ENCODE measurements around the gene PLXNA4. TPM values are rescaled to one million over a fixed set of nuclear protein-coding genes. Genes with fewer than 3 reads are reported as not detected.
A peak's percentile ranks its signal among the peaks of the same experiment; 100 is the strongest.

The PLXNA4 gene
- total RNA-seq, 2 experiments from 2014 or later, result 0.18 to 0.70 TPM

DNA sequence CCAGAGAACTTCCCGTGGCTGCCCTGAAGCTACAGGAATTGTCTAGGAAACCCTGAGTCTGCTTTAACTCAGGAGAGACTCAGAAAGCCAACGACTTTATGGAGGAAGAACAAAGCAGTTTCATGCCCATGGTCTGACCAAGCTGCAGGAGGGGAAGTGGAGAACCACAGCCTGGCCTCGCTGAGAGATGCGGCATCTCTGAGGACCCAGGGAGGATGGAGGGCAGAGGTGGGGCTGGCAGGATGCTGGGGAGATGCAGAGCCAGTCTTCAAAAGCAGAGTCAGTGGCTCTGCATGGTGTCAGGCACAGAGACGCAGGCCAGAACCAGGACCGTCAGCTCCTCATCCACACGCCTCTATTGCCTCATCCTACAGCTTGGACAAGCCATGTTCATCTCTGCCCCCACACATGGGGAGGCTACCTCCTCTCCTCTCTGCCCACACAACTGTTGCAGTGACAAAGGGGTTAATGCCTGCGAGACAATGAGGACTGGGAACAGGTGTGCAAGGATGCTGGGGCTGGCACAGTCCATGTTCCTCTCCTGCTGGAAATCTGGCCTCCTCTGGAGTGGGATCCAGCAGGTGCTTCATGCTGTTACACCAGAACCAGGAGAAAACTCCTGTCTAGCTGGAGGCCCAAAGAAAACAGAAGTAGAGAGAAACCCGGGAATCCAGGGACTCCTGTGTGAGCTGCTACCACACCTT lies 267.0 kb downstream of the PLXNA4 start:
- no peak overlapping the region for H3K4me3 Mint-ChIP-seq
- H3K27ac Mint-ChIP-seq, result no peak overlapping the region
- H3K36me3 Mint-ChIP-seq (ENCODE audit: low read depth), result no peaks in the 10 kb centered on the region
- intact Hi-C loops (cut with micrococcal nuclease), result no loop called here
- peaks cover 13% of the 10 kb centered on the region for H3K27me3 Mint-ChIP-seq
- DNase-seq (peak; percentile 4), ATAC-seq (no peak)
- no peaks in the 10 kb centered on the region for H3K4me1 Mint-ChIP-seq (ENCODE audit: low read depth)
- TF ChIP-seq, protein P1, sequence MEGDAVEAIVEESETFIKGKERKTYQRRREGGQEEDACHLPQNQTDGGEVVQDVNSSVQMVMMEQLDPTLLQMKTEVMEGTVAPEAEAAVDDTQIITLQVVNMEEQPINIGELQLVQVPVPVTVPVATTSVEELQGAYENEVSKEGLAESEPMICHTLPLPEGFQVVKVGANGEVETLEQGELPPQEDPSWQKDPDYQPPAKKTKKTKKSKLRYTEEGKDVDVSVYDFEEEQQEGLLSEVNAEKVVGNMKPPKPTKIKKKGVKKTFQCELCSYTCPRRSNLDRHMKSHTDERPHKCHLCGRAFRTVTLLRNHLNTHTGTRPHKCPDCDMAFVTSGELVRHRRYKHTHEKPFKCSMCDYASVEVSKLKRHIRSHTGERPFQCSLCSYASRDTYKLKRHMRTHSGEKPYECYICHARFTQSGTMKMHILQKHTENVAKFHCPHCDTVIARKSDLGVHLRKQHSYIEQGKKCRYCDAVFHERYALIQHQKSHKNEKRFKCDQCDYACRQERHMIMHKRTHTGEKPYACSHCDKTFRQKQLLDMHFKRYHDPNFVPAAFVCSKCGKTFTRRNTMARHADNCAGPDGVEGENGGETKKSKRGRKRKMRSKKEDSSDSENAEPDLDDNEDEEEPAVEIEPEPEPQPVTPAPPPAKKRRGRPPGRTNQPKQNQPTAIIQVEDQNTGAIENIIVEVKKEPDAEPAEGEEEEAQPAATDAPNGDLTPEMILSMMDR (IDR thresholded peaks at IDR 0.05), result no peak
- no peaks in the 10 kb centered on the region for H3K9me3 Mint-ChIP-seq
- POLR2A ChIA-PET, result no interaction called here
- CTCF ChIA-PET, result interaction anchor here (2.2 to 2.3 kb wide), 2 partner anchors 9 to 271 kb away, joined by 8 to 10 read pairs; no protein-coding TSS in a partner anchor

DNA sequence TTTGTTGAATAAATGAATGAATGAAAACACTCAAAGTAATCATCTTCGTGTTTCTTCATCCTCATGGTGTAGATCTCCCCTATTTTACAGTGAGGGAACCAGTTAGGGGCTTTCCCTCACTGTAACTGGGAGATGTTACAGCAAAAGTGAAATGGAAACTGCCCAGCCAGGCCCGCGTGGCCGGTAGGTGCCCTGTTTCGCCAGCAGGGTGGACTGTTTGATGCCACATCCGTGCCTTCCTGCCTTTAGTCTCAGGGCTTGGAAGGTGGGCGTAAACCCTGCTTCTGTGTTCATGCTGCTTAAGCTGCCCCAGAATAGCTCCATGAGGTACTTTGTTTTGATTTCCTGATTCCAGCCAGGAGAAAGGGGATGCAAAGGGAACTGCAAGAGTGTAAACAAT lies 268.8 kb downstream of the PLXNA4 start:
- TF ChIP-seq, protein P1 (IDR thresholded peaks at IDR 0.05), result no peak
- POLR2A ChIA-PET, result no interaction called here

DNA sequence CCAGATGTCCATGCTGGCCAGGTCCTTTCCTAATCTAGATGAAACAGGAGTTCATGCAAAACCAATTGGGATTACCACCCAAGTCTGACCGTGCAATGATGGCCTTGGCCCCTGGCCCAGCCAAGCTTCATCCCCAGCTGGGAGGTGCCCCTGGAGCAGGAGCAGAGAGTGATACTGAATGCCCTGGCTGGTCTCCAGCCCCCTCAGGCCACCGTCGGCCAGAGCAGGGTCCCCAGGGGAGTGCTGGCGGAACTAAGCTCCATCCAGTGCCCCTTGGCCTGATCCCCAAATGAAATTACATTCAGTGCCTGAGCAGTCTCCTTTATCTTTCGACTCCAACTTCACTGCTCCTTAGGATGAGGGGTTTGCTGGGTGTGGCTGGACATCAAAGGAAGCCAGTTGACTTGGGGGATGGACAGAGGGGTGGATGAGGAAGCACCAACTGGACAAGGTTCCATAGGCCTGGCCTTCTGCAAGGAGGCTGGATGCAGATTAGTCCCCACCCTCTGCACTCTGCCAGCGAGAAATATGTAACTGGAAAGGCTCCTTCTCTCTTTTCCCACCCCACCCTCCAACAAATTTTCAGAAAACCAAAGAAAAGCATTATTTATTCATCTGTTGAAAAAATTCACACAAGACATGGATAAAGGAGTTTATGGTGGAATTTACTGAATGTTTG lies 275.5 kb downstream of the PLXNA4 start:
- H3K27ac Mint-ChIP-seq, result no peak overlapping the region
- H3K4me1 Mint-ChIP-seq (ENCODE audit: low read depth), result peaks cover 4% of the 10 kb centered on the region
- ChIA-PET POLR2A (no interaction called here), CTCF (no interaction called here)
- ATAC-seq, result no peak
- TF ChIP-seq, protein P1 (IDR thresholded peaks at IDR 0.05), result no peak
- intact Hi-C loops (cut with micrococcal nuclease), result no loop called here
- H3K4me3 Mint-ChIP-seq, result no peak overlapping the region
- no peaks in the 10 kb centered on the region for H3K36me3 Mint-ChIP-seq (ENCODE audit: low read depth)
- H3K9me3 Mint-ChIP-seq, result no peaks in the 10 kb centered on the region
- no peak for DNase-seq
- no peaks in the 10 kb centered on the region for H3K27me3 Mint-ChIP-seq

More for the DNA sequence above, 268.8 kb downstream of the PLXNA4 start:
- Mint-ChIP-seq H3K4me3 (no peak overlapping the region), H3K4me1 (ENCODE audit: low read depth) (no peaks in the 10 kb centered on the region), H3K36me3 (ENCODE audit: low read depth) (no peaks in the 10 kb centered on the region), H3K9me3 (no peaks in the 10 kb centered on the region), H3K27me3 (peaks cover 8% of the 10 kb centered on the region), H3K27ac (no peak overlapping the region)
- DNase-seq (peak; percentile 8), ATAC-seq (no peak)
- CTCF ChIA-PET, result no interaction called here
- intact Hi-C loops (cut with micrococcal nuclease), result no loop called here

GRCh38 chr7:132298790-132299189 lies 277.5 kb downstream of the PLXNA4 start:
- H3K4me1 Mint-ChIP-seq (ENCODE audit: low read depth), result peaks cover 4% of the 10 kb centered on the region
- H3K27me3 Mint-ChIP-seq, result no peaks in the 10 kb centered on the region
- ChIA-PET CTCF (interaction anchor here (1.2 kb wide), 1 partner anchor 282 kb away, joined by 3 read pairs; no protein-coding TSS in a partner anchor), POLR2A (no interaction called here)
- intact Hi-C loops (cut with micrococcal nuclease), result no loop called here
- no peaks in the 10 kb centered on the region for H3K9me3 Mint-ChIP-seq
- TF ChIP-seq, protein P1 (IDR thresholded peaks at IDR 0.05), result no peak
- H3K27ac Mint-ChIP-seq, result no peak overlapping the region
- no peaks in the 10 kb centered on the region for H3K36me3 Mint-ChIP-seq (ENCODE audit: low read depth)
- no peak for ATAC-seq
- H3K4me3 Mint-ChIP-seq, result no peak overlapping the region
- DNase-seq, result no peak

DNA sequence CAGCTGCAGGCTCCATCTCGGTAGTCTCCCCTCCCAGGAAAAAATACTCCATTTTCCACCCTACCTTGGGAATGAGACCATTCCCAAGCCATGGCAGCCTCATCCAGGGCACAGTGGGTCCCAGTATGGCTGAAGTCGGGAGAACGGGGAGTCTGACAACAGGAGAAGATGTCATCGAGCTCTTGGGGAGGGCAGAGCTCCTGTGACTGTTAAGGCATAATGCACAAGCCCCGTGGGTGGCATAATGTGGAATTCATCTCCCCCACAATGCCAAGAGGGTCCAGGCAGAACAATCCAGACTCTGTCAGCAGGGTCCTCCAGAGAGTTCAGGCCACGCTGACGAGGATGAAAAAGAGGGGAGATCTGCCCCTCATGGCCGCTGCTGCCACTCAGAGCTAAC lies 279.4 kb downstream of the PLXNA4 start:
- POLR2A ChIA-PET, result no interaction called here
- DNase-seq (no peak), ATAC-seq (no peak)
- peaks cover 4% of the 10 kb centered on the region for H3K4me1 Mint-ChIP-seq (ENCODE audit: low read depth)
- H3K27ac Mint-ChIP-seq, result no peak overlapping the region
- intact Hi-C loops (cut with micrococcal nuclease), result no loop called here
- H3K36me3 Mint-ChIP-seq (ENCODE audit: low read depth), result no peaks in the 10 kb centered on the region
- no peak overlapping the region for H3K4me3 Mint-ChIP-seq
- no peaks in the 10 kb centered on the region for H3K27me3 Mint-ChIP-seq
- H3K9me3 Mint-ChIP-seq, result no peaks in the 10 kb centered on the region
- CTCF ChIA-PET, result no interaction called here
- TF ChIP-seq, protein P1 (IDR thresholded peaks at IDR 0.05), result no peak

Data from activated CD8-positive, alpha-beta T cell treated with anti-CD3 and anti-CD28 coated beads for 36 hours (primary cell).